Loucy (cell line): ENCODE data around the gene CHD6.

Source experiments
- H2AFZ ChIP-seq: fragments of 200-600 bp; sonication (generic); 2 replicates; pipeline ENCODE4 v1.6.0; 2016; ENCODE audit warnings: antibody characterized with exemption, mild to moderate bottlenecking, low read length, moderate library complexity
- H3F3A ChIP-seq: fragments of 200-600 bp; 2 replicates; pipeline ENCODE4 v1.6.0; 2016; ENCODE audit warnings: antibody characterized with exemption, low read depth, mild to moderate bottlenecking
- H3K27me3 ChIP-seq: fragments of 200-600 bp; sonication (generic); 2 replicates; pipeline ENCODE4 v1.6.1; 2014; ENCODE audit warnings: low read length, mild to moderate bottlenecking; ENCODE audit not compliant: insufficient read depth, poor library complexity, severe bottlenecking
- H3K36me3 ChIP-seq: fragments of 200-600 bp; sonication (generic); 2 replicates; pipeline ENCODE4 v1.6.1; 2016; ENCODE audit warnings: low read length; ENCODE audit not compliant: insufficient read depth
- H3K4me1 ChIP-seq: fragments of 200-600 bp; sonication (generic); 2 replicates; pipeline ENCODE4 v1.5.1; 2014; ENCODE audit warnings: low read length, mild to moderate bottlenecking; ENCODE audit not compliant: insufficient read depth, poor library complexity, severe bottlenecking
- H3K4me2 ChIP-seq: fragments of 200-600 bp; sonication (generic); 2 replicates; pipeline ENCODE4 v1.6.0; 2014; ENCODE audit warnings: antibody characterized with exemption, low read length, low read depth, mild to moderate bottlenecking; ENCODE audit not compliant: poor library complexity, severe bottlenecking
- H3K4me3 ChIP-seq: fragments of 200-600 bp; sonication (generic); 2 replicates; pipeline ENCODE4 v1.5.1; 2014; ENCODE audit warnings: low read length, mild to moderate bottlenecking, mixed read lengths; ENCODE audit not compliant: poor library complexity, severe bottlenecking
- H3K79me2 ChIP-seq: fragments of 200-600 bp; sonication (generic); 2 replicates; pipeline ENCODE4 v1.6.1; 2014; ENCODE audit warnings: low read length; ENCODE audit not compliant: insufficient read depth
- H3K9ac ChIP-seq: fragments of 200-600 bp; sonication (generic); 2 replicates; pipeline ENCODE4 v1.6.0; 2014; ENCODE audit warnings: mild to moderate bottlenecking, low read depth, low read length, moderate library complexity; ENCODE audit not compliant: poor library complexity, severe bottlenecking
- H3K9me2 ChIP-seq: fragments of 200-600 bp; sonication (generic); replicated peaks from 2 replicates; pipeline ENCODE4 v1.6.1; 2016; ENCODE audit warnings: low read depth, low read length, mixed read lengths
- H3K9me3 ChIP-seq: fragments of 200-600 bp; sonication (generic); 2 replicates; pipeline ENCODE4 v1.6.1; 2014; ENCODE audit warnings: mild to moderate bottlenecking, antibody characterized with exemption, low read length, low read depth; ENCODE audit not compliant: insufficient read depth
- H4K20me1 ChIP-seq: fragments of 200-600 bp; sonication (generic); 2 replicates; pipeline ENCODE4 v1.6.0; 2014; ENCODE audit warnings: antibody characterized with exemption, low read length, mild to moderate bottlenecking; ENCODE audit not compliant: insufficient read depth, poor library complexity, severe bottlenecking
- CTCF ChIP-seq: fragments of 200-600 bp; sonication (generic); conservative IDR thresholded peaks from 2 replicates; pipeline ENCODE4 v1.5.1; 2014; ENCODE audit warnings: mild to moderate bottlenecking, antibody characterized with exemption, low read length
- EZH2phosphoT487 ChIP-seq: fragments of 200-600 bp; IDR thresholded peaks from 2 replicates; pipeline ENCODE4 v1.6.1; 2018; ENCODE audit warnings: antibody characterized with exemption, mild to moderate bottlenecking, moderate library complexity, borderline replicate concordance

CHD6 gene

GRCh38 chr20:41355192-41355591 is 263.0 kb downstream of the CHD6 start:
- no peaks in the 10 kb centered on the region for H3K36me3 ChIP-seq
- H3K9me3 ChIP-seq, result no peaks in the 10 kb centered on the region
- H3K4me3 ChIP-seq, result no peak overlapping the region
- H4K20me1 ChIP-seq, result no peaks in the 10 kb centered on the region
- no peaks in the 10 kb centered on the region for H3K4me1 ChIP-seq
- no peak overlapping the region for H3K9ac ChIP-seq
- H3K4me2 ChIP-seq, result no peak overlapping the region
- no peaks in the 10 kb centered on the region for H3K79me2 ChIP-seq
- H3K27me3 ChIP-seq, result no peaks in the 10 kb centered on the region
- TF ChIP-seq CTCF, result no peak
- no peak for TF ChIP-seq EZH2phosphoT487
- H3F3A ChIP-seq, result no peaks in the 10 kb centered on the region
- no peak overlapping the region for H2AFZ ChIP-seq
- H3K9me2 ChIP-seq, result no peaks in the 10 kb centered on the region

GRCh38 chr20:41353530-41353929 is 264.6 kb downstream of the CHD6 start:
- H3K36me3 ChIP-seq, result no peaks in the 10 kb centered on the region
- no peaks in the 10 kb centered on the region for H4K20me1 ChIP-seq
- no peaks in the 10 kb centered on the region for H3K79me2 ChIP-seq
- no peak overlapping the region for H3K4me2 ChIP-seq
- no peaks in the 10 kb centered on the region for H3F3A ChIP-seq
- H3K27me3 ChIP-seq, result no peaks in the 10 kb centered on the region
- no peak overlapping the region for H2AFZ ChIP-seq
- H3K9me3 ChIP-seq, result no peaks in the 10 kb centered on the region
- no peak overlapping the region for H3K9ac ChIP-seq
- H3K4me3 ChIP-seq, result no peak overlapping the region
- H3K4me1 ChIP-seq, result no peaks in the 10 kb centered on the region
- no peaks in the 10 kb centered on the region for H3K9me2 ChIP-seq
- TF ChIP-seq CTCF, result no peak
- TF ChIP-seq EZH2phosphoT487, result no peak

GRCh38 chr20:41352666-41353065 is 265.5 kb downstream of the CHD6 start:
- Histone ChIP-seq H3K27me3 (no peaks in the 10 kb centered on the region), H3K79me2 (no peaks in the 10 kb centered on the region), H3K9ac (no peak overlapping the region), H3K4me3 (no peak overlapping the region), H3F3A (no peaks in the 10 kb centered on the region), H3K36me3 (no peaks in the 10 kb centered on the region), H2AFZ (no peak overlapping the region), H4K20me1 (no peaks in the 10 kb centered on the region), H3K9me2 (no peaks in the 10 kb centered on the region), H3K4me1 (no peaks in the 10 kb centered on the region), H3K4me2 (no peak overlapping the region), H3K9me3 (no peaks in the 10 kb centered on the region)
- TF ChIP-seq CTCF (peak; percentile 17), EZH2phosphoT487 (no peak)
